SK-N-SH treated with all-trans-retinoic acid at 6 μM for 48 hours (cell line): ENCODE data around the gene CDKN2B-AS1.

Source experiments
- ATAC-seq: fragments of 200-7000 bp; cut with Tn5 transposase; 3 replicates; pipeline ENCODE4 v1.9.1; 2020; ENCODE audit warnings: mild to moderate bottlenecking, moderate library complexity
- ARNTL ChIP-seq: fragments of 450-650 bp; formaldehyde crosslinking; IDR thresholded peaks from 2 replicates; pipeline ENCODE4 v1.5.0; 2020; ENCODE audit warnings: low read depth, mild to moderate bottlenecking, moderate library complexity, borderline replicate concordance
- BACH2 ChIP-seq: fragments of 250-450 bp; sonication (Bioruptor Pico); IDR thresholded peaks from 2 replicates; pipeline ENCODE4 v1.9.0; 2021; ENCODE audit warnings: mild to moderate bottlenecking, borderline replicate concordance
- CSDC2 ChIP-seq: fragments of 250-450 bp; sonication (Bioruptor Pico); IDR thresholded peaks from 2 replicates; pipeline ENCODE4 v1.5.0; 2020; ENCODE audit warnings: mild to moderate bottlenecking, moderate library complexity
- ESRRG ChIP-seq: fragments of 250-450 bp; sonication (Bioruptor Pico); IDR thresholded peaks from 2 replicates; pipeline ENCODE4 v1.6.1; 2021; ENCODE audit warnings: mild to moderate bottlenecking
- GLIS3 ChIP-seq: fragments of 250-450 bp; sonication (Bioruptor Pico); IDR thresholded peaks from 2 replicates; pipeline ENCODE4 v1.5.0; 2020; ENCODE audit warnings: mild to moderate bottlenecking, moderate library complexity
- ISL1 ChIP-seq: fragments of 250-450 bp; sonication (Bioruptor Pico); IDR thresholded peaks from 2 replicates; pipeline ENCODE4 v2.1.2; 2022; ENCODE audit warnings: mild to moderate bottlenecking, moderate library complexity
- OSR1 ChIP-seq: fragments of 250-450 bp; sonication (Bioruptor Pico); IDR thresholded peaks from 2 replicates; pipeline ENCODE4 v1.8.0; 2022; ENCODE audit warnings: moderate library complexity, mild to moderate bottlenecking, inconsistent platforms
- PATZ1 ChIP-seq: fragments of 250-450 bp; sonication (Bioruptor Pico); IDR thresholded peaks from 2 replicates; pipeline ENCODE4 v1.8.0; 2020; ENCODE audit warnings: mild to moderate bottlenecking, moderate library complexity, borderline replicate concordance
- PPARA ChIP-seq: fragments of 250-450 bp; sonication (Bioruptor Pico); IDR thresholded peaks from 2 replicates; pipeline ENCODE4 v1.5.0; 2020; ENCODE audit warnings: mild to moderate bottlenecking, borderline replicate concordance
- RARB ChIP-seq: fragments of 250-450 bp; sonication (Bioruptor Pico); IDR thresholded peaks from 2 replicates; pipeline ENCODE4 v1.8.0; 2021; ENCODE audit warnings: mild to moderate bottlenecking, moderate library complexity
- SNAI2 ChIP-seq: fragments of 250-450 bp; sonication (Bioruptor Pico); IDR thresholded peaks from 2 replicates; pipeline ENCODE4 v1.5.0; 2020; ENCODE audit warnings: mild to moderate bottlenecking, moderate library complexity
- TCF4 ChIP-seq: fragments of 250-450 bp; sonication (Bioruptor Pico); IDR thresholded peaks from 2 replicates; pipeline ENCODE4 v1.8.0; 2021; ENCODE audit warnings: mild to moderate bottlenecking, moderate library complexity, borderline replicate concordance
- TOX ChIP-seq: fragments of 250-450 bp; sonication (Bioruptor Pico); IDR thresholded peaks from 2 replicates; pipeline ENCODE4 v1.8.0; 2021; ENCODE audit warnings: mild to moderate bottlenecking, moderate library complexity, borderline replicate concordance
- ZC3H10 ChIP-seq: fragments of 250-450 bp; sonication (Bioruptor Pico); IDR thresholded peaks from 2 replicates; pipeline ENCODE4 v1.5.1; 2021; ENCODE audit warnings: mild to moderate bottlenecking, moderate library complexity
- ZFP3 ChIP-seq: fragments of 250-450 bp; sonication (Bioruptor Pico); IDR thresholded peaks from 2 replicates; pipeline ENCODE4 v1.5.0; 2020; ENCODE audit warnings: mild to moderate bottlenecking, moderate library complexity
- ZNF565 ChIP-seq: fragments of 450-650 bp; formaldehyde crosslinking; conservative IDR thresholded peaks from 2 replicates; pipeline ENCODE4 v1.5.0; 2020; ENCODE audit warnings: low read depth, mild to moderate bottlenecking, moderate library complexity
- ZNF70 ChIP-seq: fragments of 450-650 bp; formaldehyde crosslinking; IDR thresholded peaks from 2 replicates; pipeline ENCODE4 v1.5.0; 2020; ENCODE audit warnings: mild to moderate bottlenecking, moderate library complexity
- TF ChIP-seq, protein P1 (sequence below): fragments of 250-450 bp; sonication (Bioruptor Pico); IDR thresholded peaks from 2 replicates; pipeline ENCODE4 v1.5.1; 2020; ENCODE audit warnings: low read depth, mild to moderate bottlenecking, moderate library complexity
- TF ChIP-seq, protein P2 (sequence below): fragments of 250-450 bp; sonication (Bioruptor Pico); IDR thresholded peaks from 2 replicates; pipeline ENCODE4 v1.5.1; 2021; ENCODE audit warnings: mild to moderate bottlenecking, moderate library complexity
- TF ChIP-seq, protein P3 (sequence below): fragments of 250-450 bp; sonication (Bioruptor Pico); IDR thresholded peaks from 2 replicates; pipeline ENCODE4 v1.5.0; 2020; ENCODE audit warnings: mild to moderate bottlenecking, moderate library complexity
- TF ChIP-seq, protein P4 (sequence below): fragments of 250-450 bp; sonication (Bioruptor Pico); IDR thresholded peaks from 2 replicates; pipeline ENCODE4 v1.8.0; 2021; ENCODE audit warnings: low read depth, mild to moderate bottlenecking, moderate library complexity, borderline replicate concordance

The CDKN2B-AS1 gene

GRCh38 chr9:21970800-21971640, 23.6 kb upstream of the CDKN2B-AS1 start:
- no peak for TF ChIP-seq RARB (CRISPR knock-in tag)
- ATAC-seq = no peak

DNA sequence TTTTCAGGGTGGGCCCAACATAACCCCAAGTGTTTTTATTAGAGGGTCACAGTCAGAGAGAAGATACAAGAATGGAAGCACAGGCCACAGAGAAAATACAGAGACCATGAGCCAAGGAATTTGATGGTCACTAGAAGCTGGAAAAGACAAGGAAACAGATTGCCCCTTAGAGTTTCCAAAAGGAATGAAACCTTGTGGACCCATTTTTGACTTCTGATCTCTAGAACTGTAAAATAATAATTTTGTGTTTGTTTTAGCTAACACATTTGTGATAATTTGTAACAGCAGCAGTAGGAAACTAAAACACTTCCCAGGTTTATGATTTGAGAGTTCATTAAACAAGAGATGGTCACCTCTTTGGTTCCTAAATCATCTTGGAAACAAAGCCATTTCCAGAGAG, 22.2 kb upstream of the CDKN2B-AS1 start:
- no peak for ATAC-seq
- TF ChIP-seq BACH2 (CRISPR knock-in tag) = no peak
- no peak for TF ChIP-seq ZC3H10 (CRISPR knock-in tag)
- no peak for TF ChIP-seq PATZ1 (CRISPR knock-in tag)
- no peak for TF ChIP-seq TCF4
- TF ChIP-seq GLIS3 = no peak
- TF ChIP-seq RARB (CRISPR knock-in tag) = no peak
- TF ChIP-seq, protein P1, sequence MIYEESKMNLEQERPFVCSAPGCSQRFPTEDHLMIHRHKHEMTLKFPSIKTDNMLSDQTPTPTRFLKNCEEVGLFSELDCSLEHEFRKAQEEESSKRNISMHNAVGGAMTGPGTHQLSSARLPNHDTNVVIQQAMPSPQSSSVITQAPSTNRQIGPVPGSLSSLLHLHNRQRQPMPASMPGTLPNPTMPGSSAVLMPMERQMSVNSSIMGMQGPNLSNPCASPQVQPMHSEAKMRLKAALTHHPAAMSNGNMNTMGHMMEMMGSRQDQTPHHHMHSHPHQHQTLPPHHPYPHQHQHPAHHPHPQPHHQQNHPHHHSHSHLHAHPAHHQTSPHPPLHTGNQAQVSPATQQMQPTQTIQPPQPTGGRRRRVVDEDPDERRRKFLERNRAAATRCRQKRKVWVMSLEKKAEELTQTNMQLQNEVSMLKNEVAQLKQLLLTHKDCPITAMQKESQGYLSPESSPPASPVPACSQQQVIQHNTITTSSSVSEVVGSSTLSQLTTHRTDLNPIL (CRISPR knock-in tag) = no peak
- TF ChIP-seq, all 23 proteins: peak for 0

GRCh38 chr9:21974343-21974721, 20.3 kb upstream of the CDKN2B-AS1 start:
- TF ChIP-seq RARB (CRISPR knock-in tag) = no peak
- no peak for TF ChIP-seq CSDC2 (CRISPR knock-in tag)
- TF ChIP-seq ZNF70 = no peak
- no peak for TF ChIP-seq SNAI2 (CRISPR knock-in tag)
- TF ChIP-seq, protein P2, sequence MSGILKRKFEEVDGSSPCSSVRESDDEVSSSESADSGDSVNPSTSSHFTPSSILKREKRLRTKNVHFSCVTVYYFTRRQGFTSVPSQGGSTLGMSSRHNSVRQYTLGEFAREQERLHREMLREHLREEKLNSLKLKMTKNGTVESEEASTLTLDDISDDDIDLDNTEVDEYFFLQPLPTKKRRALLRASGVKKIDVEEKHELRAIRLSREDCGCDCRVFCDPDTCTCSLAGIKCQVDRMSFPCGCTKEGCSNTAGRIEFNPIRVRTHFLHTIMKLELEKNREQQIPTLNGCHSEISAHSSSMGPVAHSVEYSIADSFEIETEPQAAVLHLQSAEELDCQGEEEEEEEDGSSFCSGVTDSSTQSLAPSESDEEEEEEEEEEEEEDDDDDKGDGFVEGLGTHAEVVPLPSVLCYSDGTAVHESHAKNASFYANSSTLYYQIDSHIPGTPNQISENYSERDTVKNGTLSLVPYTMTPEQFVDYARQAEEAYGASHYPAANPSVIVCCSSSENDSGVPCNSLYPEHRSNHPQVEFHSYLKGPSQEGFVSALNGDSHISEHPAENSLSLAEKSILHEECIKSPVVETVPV (CRISPR knock-in tag) = no peak
- TF ChIP-seq TOX (CRISPR knock-in tag) = no peak
- TF ChIP-seq PATZ1 (CRISPR knock-in tag) = no peak
- TF ChIP-seq, protein P3, sequence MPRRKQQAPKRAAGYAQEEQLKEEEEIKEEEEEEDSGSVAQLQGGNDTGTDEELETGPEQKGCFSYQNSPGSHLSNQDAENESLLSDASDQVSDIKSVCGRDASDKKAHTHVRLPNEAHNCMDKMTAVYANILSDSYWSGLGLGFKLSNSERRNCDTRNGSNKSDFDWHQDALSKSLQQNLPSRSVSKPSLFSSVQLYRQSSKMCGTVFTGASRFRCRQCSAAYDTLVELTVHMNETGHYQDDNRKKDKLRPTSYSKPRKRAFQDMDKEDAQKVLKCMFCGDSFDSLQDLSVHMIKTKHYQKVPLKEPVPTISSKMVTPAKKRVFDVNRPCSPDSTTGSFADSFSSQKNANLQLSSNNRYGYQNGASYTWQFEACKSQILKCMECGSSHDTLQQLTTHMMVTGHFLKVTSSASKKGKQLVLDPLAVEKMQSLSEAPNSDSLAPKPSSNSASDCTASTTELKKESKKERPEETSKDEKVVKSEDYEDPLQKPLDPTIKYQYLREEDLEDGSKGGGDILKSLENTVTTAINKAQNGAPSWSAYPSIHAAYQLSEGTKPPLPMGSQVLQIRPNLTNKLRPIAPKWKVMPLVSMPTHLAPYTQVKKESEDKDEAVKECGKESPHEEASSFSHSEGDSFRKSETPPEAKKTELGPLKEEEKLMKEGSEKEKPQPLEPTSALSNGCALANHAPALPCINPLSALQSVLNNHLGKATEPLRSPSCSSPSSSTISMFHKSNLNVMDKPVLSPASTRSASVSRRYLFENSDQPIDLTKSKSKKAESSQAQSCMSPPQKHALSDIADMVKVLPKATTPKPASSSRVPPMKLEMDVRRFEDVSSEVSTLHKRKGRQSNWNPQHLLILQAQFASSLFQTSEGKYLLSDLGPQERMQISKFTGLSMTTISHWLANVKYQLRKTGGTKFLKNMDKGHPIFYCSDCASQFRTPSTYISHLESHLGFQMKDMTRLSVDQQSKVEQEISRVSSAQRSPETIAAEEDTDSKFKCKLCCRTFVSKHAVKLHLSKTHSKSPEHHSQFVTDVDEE = no peak
- TF ChIP-seq ARNTL (CRISPR knock-in tag) = no peak
- TF ChIP-seq ESRRG = no peak
- TF ChIP-seq PPARA (CRISPR knock-in tag) = no peak
- TF ChIP-seq ZFP3 (CRISPR knock-in tag) = no peak
- TF ChIP-seq, protein P4, sequence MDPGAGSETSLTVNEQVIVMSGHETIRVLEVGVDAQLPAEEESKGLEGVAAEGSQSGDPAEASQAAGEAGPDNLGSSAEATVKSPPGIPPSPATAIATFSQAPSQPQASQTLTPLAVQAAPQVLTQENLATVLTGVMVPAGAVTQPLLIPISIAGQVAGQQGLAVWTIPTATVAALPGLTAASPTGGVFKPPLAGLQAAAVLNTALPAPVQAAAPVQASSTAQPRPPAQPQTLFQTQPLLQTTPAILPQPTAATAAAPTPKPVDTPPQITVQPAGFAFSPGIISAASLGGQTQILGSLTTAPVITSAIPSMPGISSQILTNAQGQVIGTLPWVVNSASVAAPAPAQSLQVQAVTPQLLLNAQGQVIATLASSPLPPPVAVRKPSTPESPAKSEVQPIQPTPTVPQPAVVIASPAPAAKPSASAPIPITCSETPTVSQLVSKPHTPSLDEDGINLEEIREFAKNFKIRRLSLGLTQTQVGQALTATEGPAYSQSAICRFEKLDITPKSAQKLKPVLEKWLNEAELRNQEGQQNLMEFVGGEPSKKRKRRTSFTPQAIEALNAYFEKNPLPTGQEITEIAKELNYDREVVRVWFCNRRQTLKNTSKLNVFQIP (CRISPR knock-in tag) = no peak
- no peak for TF ChIP-seq ISL1 (CRISPR knock-in tag)
- no peak for TF ChIP-seq ZNF565 (CRISPR knock-in tag)
- TF ChIP-seq TCF4 = no peak
- TF ChIP-seq OSR1 (CRISPR knock-in tag) = no peak
- ATAC-seq = peak; percentile 7; the same call in 2 of the 3 replicates
